ENCODE measurements around the gene MAP3K3. TPM values are rescaled to one million over a fixed set of nuclear protein-coding genes. Genes with fewer than 3 reads are reported as not detected.

MAP3K3 gene
- total and polyA plus RNA-seq, 4 donors = 21.9 to 42.6 (median 30.0) TPM

GRCh38 chr17:63701868-63702720 is 79.9 kb downstream of the MAP3K3 start:
- H3K27me3 ChIP-seq (ENCODE audit: control insufficient read depth, insufficient read depth, low read length) = no peaks in the 10 kb centered on the region
- H3K9me3 ChIP-seq (ENCODE audit: control insufficient read depth, insufficient read depth, low read length) = no peaks in the 10 kb centered on the region
- no peak for DNase-seq (ENCODE audit: low read depth in 4 of 6, low spot score in 6 of 6)
- peaks cover 75% of the 10 kb centered on the region for H3K36me3 ChIP-seq (ENCODE audit: control insufficient read depth, insufficient read depth, low read length)
- H3K4me1 ChIP-seq (ENCODE audit: control insufficient read depth, insufficient read depth, low read length) = peaks cover 46% of the 10 kb centered on the region
- H3K27ac ChIP-seq (ENCODE audit: low read depth, low read length) = no peak overlapping the region
- WGBS (ENCODE audit: insufficient coverage) = 77% methylated on average over 3 of the region's 19 CpGs
- no peak overlapping the region for H3K4me3 ChIP-seq (ENCODE audit: low read depth, low read length)

- no peak overlapping the region for H3K27ac ChIP-seq (ENCODE audit: low read depth, low read length)
- 70% methylated on average over 3 of the region's 6 CpGs for WGBS (ENCODE audit: insufficient coverage)
- no peaks in the 10 kb centered on the region for H3K9me3 ChIP-seq (ENCODE audit: control insufficient read depth, insufficient read depth, low read length)
- H3K36me3 ChIP-seq (ENCODE audit: control insufficient read depth, insufficient read depth, low read length) = peaks cover 74% of the 10 kb centered on the region
- peaks cover 40% of the 10 kb centered on the region for H3K4me1 ChIP-seq (ENCODE audit: control insufficient read depth, insufficient read depth, low read length)
- DNase-seq (ENCODE audit: low read depth in 4 of 6, low spot score in 6 of 6) = no peak
- no peaks in the 10 kb centered on the region for H3K27me3 ChIP-seq (ENCODE audit: control insufficient read depth, insufficient read depth, low read length)
- H3K4me3 ChIP-seq (ENCODE audit: low read depth, low read length) = no peak overlapping the region
Measured at GRCh38 chr17:63702721-63703015, 80.5 kb downstream of the MAP3K3 start.

DNA sequence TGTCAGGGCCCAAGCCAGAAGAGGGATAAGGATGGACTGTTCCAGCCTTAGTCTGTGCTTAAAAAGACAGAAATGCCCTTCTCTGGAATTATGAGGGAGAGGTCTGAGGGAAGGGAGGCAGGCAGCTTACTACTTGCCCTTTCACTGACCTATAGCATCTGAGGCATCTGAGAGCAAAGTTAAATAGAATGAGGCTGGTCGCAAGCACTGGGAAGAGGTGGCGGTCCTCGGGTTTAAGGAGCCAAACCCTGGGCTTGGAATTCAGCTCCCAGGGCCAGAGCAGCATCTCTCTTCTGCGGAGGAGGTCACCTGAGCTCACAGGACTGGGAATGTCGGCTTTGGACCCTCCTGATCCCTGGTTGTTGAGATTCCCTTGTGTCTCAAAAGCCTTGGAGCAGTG is 80.8 kb downstream of the MAP3K3 start:
- peaks cover 74% of the 10 kb centered on the region for H3K36me3 ChIP-seq (ENCODE audit: control insufficient read depth, insufficient read depth, low read length)
- H3K27me3 ChIP-seq (ENCODE audit: control insufficient read depth, insufficient read depth, low read length) = no peaks in the 10 kb centered on the region
- no peak overlapping the region for H3K4me3 ChIP-seq (ENCODE audit: low read depth, low read length)
- 62% methylated on average over 5 of the region's 5 CpGs for WGBS (ENCODE audit: insufficient coverage)
- no peak for DNase-seq (ENCODE audit: low read depth in 4 of 6, low spot score in 6 of 6)
- H3K27ac ChIP-seq (ENCODE audit: low read depth, low read length) = no peak overlapping the region
- H3K9me3 ChIP-seq (ENCODE audit: control insufficient read depth, insufficient read depth, low read length) = no peaks in the 10 kb centered on the region
- peaks cover 36% of the 10 kb centered on the region for H3K4me1 ChIP-seq (ENCODE audit: control insufficient read depth, insufficient read depth, low read length)

- no peak for DNase-seq (ENCODE audit: low read depth in 4 of 6, low spot score in 6 of 6)
- Histone ChIP-seq H3K27me3 (ENCODE audit: control insufficient read depth, insufficient read depth, low read length) (no peaks in the 10 kb centered on the region), H3K27ac (ENCODE audit: low read depth, low read length) (no peak overlapping the region), H3K4me1 (ENCODE audit: control insufficient read depth, insufficient read depth, low read length) (peaks cover 30% of the 10 kb centered on the region), H3K36me3 (ENCODE audit: control insufficient read depth, insufficient read depth, low read length) (peaks cover 75% of the 10 kb centered on the region), H3K4me3 (ENCODE audit: low read depth, low read length) (no peak overlapping the region), H3K9me3 (ENCODE audit: control insufficient read depth, insufficient read depth, low read length) (no peaks in the 10 kb centered on the region)
- WGBS (ENCODE audit: insufficient coverage) = 94% methylated on average over 14 of the region's 16 CpGs
Measured at GRCh38 chr17:63703556-63704258, 81.5 kb downstream of the MAP3K3 start.

DNA sequence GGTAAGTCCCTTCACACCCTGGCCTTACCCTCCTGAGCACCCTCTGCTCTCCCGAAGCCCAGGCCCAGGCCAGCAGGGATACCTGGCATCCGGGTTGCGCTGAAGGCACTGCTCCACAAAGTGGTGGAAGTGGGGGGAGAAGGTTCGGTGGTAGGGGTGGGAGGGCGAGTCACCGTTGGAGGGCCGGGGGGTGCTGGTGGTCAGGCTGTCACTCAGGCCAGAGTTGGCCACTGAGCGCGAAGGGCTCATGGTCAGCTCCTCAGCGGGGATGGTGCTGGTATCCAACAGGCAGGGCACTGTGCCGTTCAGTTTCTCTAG is 82.0 kb downstream of the MAP3K3 start:
- DNase-seq (ENCODE audit: low read depth in 4 of 6, low spot score in 6 of 6) = no peak
- no peaks in the 10 kb centered on the region for H3K9me3 ChIP-seq (ENCODE audit: control insufficient read depth, insufficient read depth, low read length)
- peaks cover 24% of the 10 kb centered on the region for H3K4me1 ChIP-seq (ENCODE audit: control insufficient read depth, insufficient read depth, low read length)
- no peaks in the 10 kb centered on the region for H3K27me3 ChIP-seq (ENCODE audit: control insufficient read depth, insufficient read depth, low read length)
- WGBS (ENCODE audit: insufficient coverage) = 94% methylated on average over 8 of the region's 11 CpGs
- no peak overlapping the region for H3K27ac ChIP-seq (ENCODE audit: low read depth, low read length)
- H3K36me3 ChIP-seq (ENCODE audit: control insufficient read depth, insufficient read depth, low read length) = peaks cover 74% of the 10 kb centered on the region
- H3K4me3 ChIP-seq (ENCODE audit: low read depth, low read length) = no peak overlapping the region

DNA sequence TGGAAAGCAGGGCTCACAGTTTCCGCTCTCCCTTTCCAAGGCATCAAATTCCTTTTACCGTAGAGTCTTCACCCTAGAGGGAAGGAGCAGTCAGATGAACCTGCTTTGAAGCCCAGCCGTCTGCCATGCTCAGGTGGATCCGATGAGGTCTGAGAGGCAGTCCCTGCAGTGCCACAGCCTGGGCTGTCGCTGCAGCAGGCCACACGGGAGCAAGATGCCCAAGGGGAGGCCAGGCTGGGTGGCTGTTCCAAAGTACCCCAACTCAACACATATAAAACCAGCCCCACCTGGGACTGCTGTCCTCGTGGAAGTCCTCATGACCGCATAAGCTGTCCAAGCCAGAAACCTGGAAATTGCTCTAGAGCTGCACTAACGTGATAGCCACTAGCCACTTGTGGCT is 82.6 kb downstream of the MAP3K3 start:
- Histone ChIP-seq H3K4me1 (ENCODE audit: control insufficient read depth, insufficient read depth, low read length) (peaks cover 22% of the 10 kb centered on the region), H3K36me3 (ENCODE audit: control insufficient read depth, insufficient read depth, low read length) (peaks cover 77% of the 10 kb centered on the region), H3K4me3 (ENCODE audit: low read depth, low read length) (no peak overlapping the region), H3K9me3 (ENCODE audit: control insufficient read depth, insufficient read depth, low read length) (no peaks in the 10 kb centered on the region), H3K27me3 (ENCODE audit: control insufficient read depth, insufficient read depth, low read length) (no peaks in the 10 kb centered on the region), H3K27ac (ENCODE audit: low read depth, low read length) (no peak overlapping the region)
- 83% methylated on average over 8 of the region's 9 CpGs for WGBS (ENCODE audit: insufficient coverage)
- DNase-seq (ENCODE audit: low read depth in 4 of 6, low spot score in 6 of 6) = no peak

GRCh38 chr17:63705657-63706056 is 83.4 kb downstream of the MAP3K3 start:
- H3K27ac ChIP-seq (ENCODE audit: low read depth, low read length) = no peak overlapping the region
- H3K4me3 ChIP-seq (ENCODE audit: low read depth, low read length) = no peak overlapping the region
- peaks cover 21% of the 10 kb centered on the region for H3K4me1 ChIP-seq (ENCODE audit: control insufficient read depth, insufficient read depth, low read length)
- no peaks in the 10 kb centered on the region for H3K27me3 ChIP-seq (ENCODE audit: control insufficient read depth, insufficient read depth, low read length)
- 71% methylated on average over 3 of the region's 3 CpGs for WGBS (ENCODE audit: insufficient coverage)
- DNase-seq (ENCODE audit: low read depth in 4 of 6, low spot score in 6 of 6) = no peak
- H3K36me3 ChIP-seq (ENCODE audit: control insufficient read depth, insufficient read depth, low read length) = peaks cover 85% of the 10 kb centered on the region
- H3K9me3 ChIP-seq (ENCODE audit: control insufficient read depth, insufficient read depth, low read length) = no peaks in the 10 kb centered on the region

DNA sequence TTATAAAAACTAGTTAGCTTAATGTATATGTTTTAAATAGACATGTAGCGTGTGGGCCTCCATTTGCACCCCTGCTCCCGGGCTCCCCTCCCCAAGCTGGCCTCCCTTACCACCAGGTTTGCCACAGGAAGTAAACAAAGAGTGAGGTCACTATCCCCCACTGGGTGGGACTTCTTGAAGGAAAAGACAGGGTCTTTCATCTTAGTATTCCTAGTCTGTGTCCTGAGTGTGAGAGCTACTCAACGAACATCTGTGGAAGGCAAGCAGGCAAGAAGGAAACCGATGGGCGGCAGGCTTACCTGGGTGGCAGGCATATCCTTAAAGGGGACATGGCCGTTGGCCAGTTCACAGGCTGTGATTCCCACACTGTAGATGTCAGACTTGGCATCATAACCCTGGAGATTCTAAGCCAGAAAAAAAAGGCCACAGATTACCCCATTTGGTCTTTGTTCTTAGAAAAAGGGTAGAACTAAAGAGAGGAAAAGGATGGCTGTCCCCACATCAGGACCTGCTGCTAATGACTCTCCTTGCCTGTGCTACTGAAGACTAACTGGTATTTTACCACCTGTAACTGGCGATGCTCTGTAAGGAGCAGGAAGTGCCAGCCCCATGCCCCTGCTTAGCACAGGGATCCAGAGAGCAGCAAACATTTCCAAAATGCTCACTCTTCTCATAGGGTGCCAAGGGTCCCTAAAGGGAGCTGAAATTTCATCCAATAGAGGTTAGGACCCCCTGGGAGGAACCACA is 84.3 kb downstream of the MAP3K3 start:
- 89% methylated on average over 5 of the region's 7 CpGs for WGBS (ENCODE audit: insufficient coverage)
- H3K27ac ChIP-seq (ENCODE audit: low read depth, low read length) = no peak overlapping the region
- H3K4me3 ChIP-seq (ENCODE audit: low read depth, low read length) = no peak overlapping the region
- H3K27me3 ChIP-seq (ENCODE audit: control insufficient read depth, insufficient read depth, low read length) = no peaks in the 10 kb centered on the region
- DNase-seq (ENCODE audit: low read depth in 4 of 6, low spot score in 6 of 6) = no peak
- H3K4me1 ChIP-seq (ENCODE audit: control insufficient read depth, insufficient read depth, low read length) = peaks cover 13% of the 10 kb centered on the region
- no peaks in the 10 kb centered on the region for H3K9me3 ChIP-seq (ENCODE audit: control insufficient read depth, insufficient read depth, low read length)
- H3K36me3 ChIP-seq (ENCODE audit: control insufficient read depth, insufficient read depth, low read length) = peaks cover 89% of the 10 kb centered on the region

DNA sequence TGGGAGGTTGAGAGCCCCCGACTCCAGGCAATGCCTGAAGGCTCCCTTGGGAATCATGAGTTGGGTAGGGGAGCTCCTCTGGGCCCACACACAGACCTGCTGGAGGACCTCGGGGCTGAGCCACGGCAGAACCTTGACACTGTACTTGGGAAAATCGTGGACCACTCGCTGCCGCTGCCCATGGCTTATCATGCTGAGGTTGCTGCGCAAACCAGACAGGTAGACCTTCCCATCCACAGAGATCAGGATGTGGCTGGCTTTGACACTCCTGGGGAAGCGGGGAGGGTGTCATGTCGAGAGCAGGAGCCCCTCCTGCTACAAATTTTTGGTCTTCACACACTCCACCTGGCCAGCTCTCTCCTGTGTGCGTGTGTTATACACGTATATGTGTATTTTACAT is 84.9 kb downstream of the MAP3K3 start:
- peaks cover 7% of the 10 kb centered on the region for H3K4me1 ChIP-seq (ENCODE audit: control insufficient read depth, insufficient read depth, low read length)
- H3K27ac ChIP-seq (ENCODE audit: low read depth, low read length) = no peak overlapping the region
- H3K9me3 ChIP-seq (ENCODE audit: control insufficient read depth, insufficient read depth, low read length) = no peaks in the 10 kb centered on the region
- no peak overlapping the region for H3K4me3 ChIP-seq (ENCODE audit: low read depth, low read length)
- DNase-seq (ENCODE audit: low read depth in 4 of 6, low spot score in 6 of 6) = no peak
- H3K36me3 ChIP-seq (ENCODE audit: control insufficient read depth, insufficient read depth, low read length) = peaks cover 93% of the 10 kb centered on the region
- no peaks in the 10 kb centered on the region for H3K27me3 ChIP-seq (ENCODE audit: control insufficient read depth, insufficient read depth, low read length)
- WGBS (ENCODE audit: insufficient coverage) = 93% methylated on average over 6 of the region's 11 CpGs

Measured in spinal cord (tissue), 10 donors.